Suprapubic skin (tissue), 4 donors: ENCODE results near the gene HMG20B. TPM values are rescaled to one million over a fixed set of nuclear protein-coding genes. Genes with fewer than 3 reads are reported as not detected.

Source experiments
- DNase-seq, 2 donors: peaks; one replicate each; pipeline ENCODE4 v3.0.0-alpha.2; 2019; ENCODE audit warnings: low spot score in 2 of 2
- H3K27ac ChIP-seq: fragments of 200-600 bp; sonication (generic); one replicate; pipeline ENCODE4 v1.5.1; 2019
- H3K27me3 ChIP-seq: fragments of 200-600 bp; sonication (generic); one replicate; pipeline ENCODE4 v1.5.1; 2019
- H3K36me3 ChIP-seq: fragments of 200-600 bp; sonication (generic); one replicate; pipeline ENCODE4 v1.5.1; 2019
- H3K4me1 ChIP-seq: fragments of 200-600 bp; sonication (generic); one replicate; pipeline ENCODE4 v1.5.1; 2019
- H3K4me3 ChIP-seq: fragments of 200-600 bp; sonication (generic); one replicate; pipeline ENCODE4 v1.5.1; 2019; ENCODE audit warnings: mild to moderate bottlenecking
- H3K9me3 ChIP-seq: fragments of 200-600 bp; sonication (generic); one replicate; pipeline ENCODE4 v1.5.1; 2019
- EP300 ChIP-seq: sonication (generic); formaldehyde crosslinking; IDR thresholded peaks from one replicate; pipeline ENCODE4 v1.6.1; 2017; ENCODE audit warnings: antibody characterized with exemption
- POLR2A ChIP-seq, 2 donors: fragments of 450-650 bp; IDR thresholded peaks; one replicate each; pipeline ENCODE4 v1.6.1; 2017; ENCODE audit warnings: antibody characterized with exemption in 2 of 2, mild to moderate bottlenecking in 2 of 2, moderate library complexity in 2 of 2
- POLR2AphosphoS5 ChIP-seq, 3 donors: sonication (generic); formaldehyde crosslinking; IDR thresholded peaks; one replicate each; pipeline ENCODE4 v1.6.1; 2017; ENCODE audit warnings: antibody characterized with exemption in 3 of 3
- WGBS: methylation state at CpG from one replicate; pipeline ENCODE4 v1.1.5; 2018; 5-methylcytosine and 5-hydroxymethylcytosine counted together
- total RNA-seq, 4 donors: library from RNA; depleted of rRNA; stranded (reverse); fragments of >200 nt; gene quantifications; one replicate each; pipeline ENCODE4 v1.1.0, GENCODE V29; 2016
- TF ChIP-seq, protein P1 (sequence below), 2 donors: fragments of 200-600 bp in 1 of 2; fragments of 450-650 bp in 1 of 2; sonication (generic) in 1 of 2; IDR thresholded peaks; one replicate each; pipeline ENCODE4 v1.5.1; 2016 to 2019; ENCODE audit warnings: antibody characterized with exemption in 2 of 2, mild to moderate bottlenecking in 1 of 2, moderate library complexity in 1 of 2

The HMG20B gene
- total RNA-seq, 4 donors from 2014 or later, result 87.9 to 135 (median 118) TPM

DNA sequence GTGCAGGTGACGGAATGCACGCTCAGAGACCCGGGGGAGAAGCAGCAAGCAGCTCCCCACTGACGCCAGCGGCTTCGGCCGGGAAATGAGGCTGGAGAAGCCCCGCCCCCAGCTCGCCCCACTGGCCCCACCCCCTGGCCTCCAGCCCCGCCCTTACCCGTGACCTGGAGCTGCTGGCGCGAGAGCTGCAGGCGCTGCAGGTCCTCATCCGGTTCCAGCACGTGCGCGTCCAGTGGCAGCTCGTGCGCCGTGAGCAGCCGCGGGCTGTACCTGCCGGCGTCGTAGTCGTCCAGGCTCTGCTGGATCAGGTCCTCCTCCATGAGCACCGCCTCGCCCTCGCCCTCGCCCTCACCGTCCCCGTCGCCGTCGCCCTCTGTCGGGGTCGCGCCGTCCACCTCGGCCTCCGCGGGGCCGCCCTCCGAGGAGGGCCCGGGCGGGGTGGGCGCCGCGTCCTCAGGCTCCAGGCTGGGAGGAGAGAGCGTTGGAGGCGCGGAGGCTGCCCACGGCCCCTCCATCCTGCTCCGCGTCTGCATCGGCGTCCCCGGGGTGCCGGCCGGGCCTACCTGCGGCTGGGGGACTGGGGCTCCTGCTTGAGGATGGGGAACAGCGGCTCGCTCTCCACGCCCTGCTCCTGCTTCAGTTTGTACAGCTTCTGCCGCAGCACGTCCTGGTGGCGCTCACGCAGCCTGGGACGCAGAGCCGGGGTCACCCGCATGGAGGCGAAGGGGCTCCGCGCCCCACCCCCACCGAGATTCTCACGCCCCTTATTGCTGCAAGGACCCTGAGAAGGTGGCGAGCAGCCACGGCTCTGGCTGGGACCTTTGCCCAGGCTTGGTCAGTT is 40.4 kb downstream of the HMG20B start:
- 94% methylated on average over 40 of the region's 79 CpGs for WGBS
- H3K27ac ChIP-seq, result no peak overlapping the region

DNA sequence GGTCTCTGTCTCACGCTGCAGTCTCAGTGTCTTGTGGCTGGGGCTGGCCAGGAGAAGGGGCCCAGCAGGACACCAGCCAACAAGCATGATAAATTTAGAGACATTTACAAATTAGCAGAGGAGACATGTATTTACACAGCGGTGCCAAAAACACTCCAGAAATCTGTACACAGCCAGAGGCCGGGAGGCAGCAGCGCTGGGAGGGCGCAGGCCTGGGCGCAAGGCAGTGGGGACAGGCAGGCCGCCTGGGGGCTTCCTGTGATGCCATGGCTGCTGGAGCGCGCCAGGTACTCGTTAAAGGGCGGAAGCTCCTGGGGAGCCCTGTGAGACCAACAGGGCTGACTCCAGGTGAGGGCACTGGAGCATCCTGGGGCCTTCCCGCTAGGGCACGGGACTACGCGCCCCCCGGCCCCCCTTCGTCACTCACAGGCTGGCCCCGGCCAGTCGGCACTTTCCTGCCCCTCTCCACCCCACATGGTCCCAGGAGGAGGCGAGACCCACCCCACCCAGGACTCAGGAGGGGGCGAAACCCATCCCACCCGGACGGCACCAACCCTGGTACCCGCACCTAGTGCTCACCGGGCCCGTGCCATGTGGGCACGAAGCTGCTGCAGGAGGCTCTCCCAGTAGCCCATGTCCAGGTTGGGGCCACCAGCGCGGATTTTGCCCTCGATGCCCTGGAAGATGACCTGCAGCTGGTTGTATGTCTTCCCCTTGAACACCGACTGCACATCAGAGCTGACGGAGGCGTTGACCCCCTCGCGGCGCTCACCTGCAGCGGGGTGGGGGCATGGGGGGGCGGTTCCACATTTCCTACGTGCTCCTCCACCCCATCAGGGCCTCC is 41.3 kb downstream of the HMG20B start:
- H3K36me3 ChIP-seq, result peaks cover 76% of the 10 kb centered on the region
- TF ChIP-seq EP300 (no peak), POLR2AphosphoS5 (IDR thresholded peaks at IDR 0.05) (no peak), POLR2A (IDR thresholded peaks at IDR 0.05) (no peak)
- TF ChIP-seq, protein P1, sequence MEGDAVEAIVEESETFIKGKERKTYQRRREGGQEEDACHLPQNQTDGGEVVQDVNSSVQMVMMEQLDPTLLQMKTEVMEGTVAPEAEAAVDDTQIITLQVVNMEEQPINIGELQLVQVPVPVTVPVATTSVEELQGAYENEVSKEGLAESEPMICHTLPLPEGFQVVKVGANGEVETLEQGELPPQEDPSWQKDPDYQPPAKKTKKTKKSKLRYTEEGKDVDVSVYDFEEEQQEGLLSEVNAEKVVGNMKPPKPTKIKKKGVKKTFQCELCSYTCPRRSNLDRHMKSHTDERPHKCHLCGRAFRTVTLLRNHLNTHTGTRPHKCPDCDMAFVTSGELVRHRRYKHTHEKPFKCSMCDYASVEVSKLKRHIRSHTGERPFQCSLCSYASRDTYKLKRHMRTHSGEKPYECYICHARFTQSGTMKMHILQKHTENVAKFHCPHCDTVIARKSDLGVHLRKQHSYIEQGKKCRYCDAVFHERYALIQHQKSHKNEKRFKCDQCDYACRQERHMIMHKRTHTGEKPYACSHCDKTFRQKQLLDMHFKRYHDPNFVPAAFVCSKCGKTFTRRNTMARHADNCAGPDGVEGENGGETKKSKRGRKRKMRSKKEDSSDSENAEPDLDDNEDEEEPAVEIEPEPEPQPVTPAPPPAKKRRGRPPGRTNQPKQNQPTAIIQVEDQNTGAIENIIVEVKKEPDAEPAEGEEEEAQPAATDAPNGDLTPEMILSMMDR (IDR thresholded peaks at IDR 0.05), result no peak
- WGBS, result 89% methylated on average over 13 of the region's 39 CpGs
- no peak for DNase-seq
- H3K9me3 ChIP-seq, result no peaks in the 10 kb centered on the region
- H3K4me1 ChIP-seq, result peaks cover 18% of the 10 kb centered on the region
- no peak overlapping the region for H3K4me3 ChIP-seq
- H3K27me3 ChIP-seq, result no peaks in the 10 kb centered on the region
- no peak overlapping the region for H3K27ac ChIP-seq

More for the DNA sequence above, 40.4 kb downstream of the HMG20B start:
- Histone ChIP-seq H3K9me3 (no peaks in the 10 kb centered on the region), H3K36me3 (peaks cover 72% of the 10 kb centered on the region), H3K4me3 (no peak overlapping the region), H3K27me3 (no peaks in the 10 kb centered on the region), H3K4me1 (peaks cover 20% of the 10 kb centered on the region)
- no peak for DNase-seq
- TF ChIP-seq, protein P1 (IDR thresholded peaks at IDR 0.05), result no peak
- TF ChIP-seq POLR2AphosphoS5 (IDR thresholded peaks at IDR 0.05) (no peak), EP300 (no peak), POLR2A (IDR thresholded peaks at IDR 0.05) (no peak)

DNA sequence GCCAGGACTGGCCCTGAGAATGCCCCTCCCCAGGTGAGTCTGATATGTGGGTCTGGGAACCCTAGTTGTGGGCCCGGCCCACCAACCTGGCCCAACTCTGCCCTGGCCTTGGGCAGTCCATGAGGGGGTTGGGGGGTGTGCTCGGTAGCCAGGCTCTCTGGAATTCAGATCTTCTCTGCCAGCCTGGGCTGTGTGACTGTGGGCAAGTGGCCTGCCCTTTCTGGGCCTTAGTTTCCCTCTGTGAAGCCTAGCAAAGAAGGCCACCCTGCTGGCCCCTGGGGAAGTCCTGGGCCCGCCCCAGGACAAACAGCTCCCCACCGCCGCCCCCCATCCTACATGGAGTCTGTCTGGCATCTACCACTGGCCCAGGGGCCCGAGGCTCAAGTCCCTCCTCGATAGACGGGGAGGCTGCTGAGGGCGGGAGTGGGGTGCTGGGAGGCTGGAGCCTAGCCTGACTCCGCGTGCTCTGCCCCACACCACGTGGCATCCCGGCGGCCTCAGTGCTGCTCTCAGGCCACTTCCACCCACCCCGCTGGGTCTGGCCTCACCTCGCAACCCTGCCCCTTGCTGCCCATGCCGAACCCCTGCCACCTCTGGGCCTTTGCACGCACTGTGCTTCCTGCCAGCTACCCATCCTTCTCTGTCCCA is 42.2 kb downstream of the HMG20B start:
- Histone ChIP-seq H3K9me3 (no peaks in the 10 kb centered on the region), H3K4me3 (no peak overlapping the region), H3K36me3 (peaks cover 84% of the 10 kb centered on the region), H3K27me3 (no peaks in the 10 kb centered on the region), H3K27ac (no peak overlapping the region), H3K4me1 (peaks cover 16% of the 10 kb centered on the region)
- 91% methylated on average over 11 of the region's 18 CpGs for WGBS
- no peak for DNase-seq
- TF ChIP-seq EP300 (no peak), POLR2A (IDR thresholded peaks at IDR 0.05) (no peak), POLR2AphosphoS5 (IDR thresholded peaks at IDR 0.05) (no peak)
- TF ChIP-seq, protein P1 (IDR thresholded peaks at IDR 0.05), result no peak

DNA sequence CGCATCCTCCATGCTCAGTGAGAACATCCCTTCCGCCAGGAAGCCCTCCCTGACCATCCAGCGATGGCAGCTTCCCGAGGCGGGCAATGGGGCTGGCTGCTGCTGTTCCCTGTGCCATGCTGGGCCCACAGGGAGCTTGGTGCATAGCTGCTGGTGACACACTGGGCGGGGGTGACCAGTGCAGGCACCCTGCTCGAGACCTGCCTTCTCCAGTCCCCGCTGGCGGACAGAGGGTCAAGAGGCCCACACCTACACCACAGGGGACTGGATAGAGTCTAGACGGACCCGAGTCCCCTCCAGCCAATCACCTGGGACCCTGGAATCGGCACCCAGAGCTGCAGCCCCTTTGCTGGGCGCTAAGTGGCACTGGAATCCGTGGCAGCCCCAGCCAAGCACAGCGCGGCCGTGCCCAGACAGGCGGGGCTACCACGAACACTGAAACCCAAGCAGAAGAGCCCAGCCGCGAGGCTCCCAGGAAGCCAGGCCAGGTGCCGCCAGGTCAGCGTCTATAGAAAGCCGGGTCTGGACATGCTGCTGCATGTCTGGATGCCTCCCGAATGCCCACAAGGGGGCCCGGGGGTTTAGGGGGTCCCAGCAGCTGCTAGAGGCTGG is 42.9 kb downstream of the HMG20B start:
- H3K27me3 ChIP-seq, result no peaks in the 10 kb centered on the region
- no peaks in the 10 kb centered on the region for H3K9me3 ChIP-seq
- no peak overlapping the region for H3K27ac ChIP-seq
- WGBS, result 84% methylated on average over 24 of the region's 26 CpGs
- peaks cover 11% of the 10 kb centered on the region for H3K4me1 ChIP-seq
- H3K36me3 ChIP-seq, result peaks cover 83% of the 10 kb centered on the region
- H3K4me3 ChIP-seq, result no peak overlapping the region
- no peak for DNase-seq
- TF ChIP-seq POLR2A (IDR thresholded peaks at IDR 0.05), result no peak
- TF ChIP-seq EP300, result no peak
- TF ChIP-seq, protein P1 (IDR thresholded peaks at IDR 0.05), result no peak
- TF ChIP-seq POLR2AphosphoS5 (IDR thresholded peaks at IDR 0.05), result no peak
